Astrocyte (in vitro differentiated cells and primary cell): Measurements from ENCODE around the gene LRIT3.

Experiments
- EZH2 ChIP-seq: IDR thresholded peaks from 2 replicates; pipeline ENCODE4 v1.6.1; 2012; ENCODE audit warnings: mild to moderate bottlenecking, low read length, inconsistent platforms; ENCODE audit not compliant: insufficient read depth
- TF ChIP-seq, protein P1 (sequence below): IDR thresholded peaks from 2 replicates; pipeline ENCODE4 v1.5.1; 2011; ENCODE audit warnings: low read depth, mild to moderate bottlenecking, inconsistent platforms, low read length, moderate library complexity; ENCODE audit not compliant: insufficient read depth

DNA sequence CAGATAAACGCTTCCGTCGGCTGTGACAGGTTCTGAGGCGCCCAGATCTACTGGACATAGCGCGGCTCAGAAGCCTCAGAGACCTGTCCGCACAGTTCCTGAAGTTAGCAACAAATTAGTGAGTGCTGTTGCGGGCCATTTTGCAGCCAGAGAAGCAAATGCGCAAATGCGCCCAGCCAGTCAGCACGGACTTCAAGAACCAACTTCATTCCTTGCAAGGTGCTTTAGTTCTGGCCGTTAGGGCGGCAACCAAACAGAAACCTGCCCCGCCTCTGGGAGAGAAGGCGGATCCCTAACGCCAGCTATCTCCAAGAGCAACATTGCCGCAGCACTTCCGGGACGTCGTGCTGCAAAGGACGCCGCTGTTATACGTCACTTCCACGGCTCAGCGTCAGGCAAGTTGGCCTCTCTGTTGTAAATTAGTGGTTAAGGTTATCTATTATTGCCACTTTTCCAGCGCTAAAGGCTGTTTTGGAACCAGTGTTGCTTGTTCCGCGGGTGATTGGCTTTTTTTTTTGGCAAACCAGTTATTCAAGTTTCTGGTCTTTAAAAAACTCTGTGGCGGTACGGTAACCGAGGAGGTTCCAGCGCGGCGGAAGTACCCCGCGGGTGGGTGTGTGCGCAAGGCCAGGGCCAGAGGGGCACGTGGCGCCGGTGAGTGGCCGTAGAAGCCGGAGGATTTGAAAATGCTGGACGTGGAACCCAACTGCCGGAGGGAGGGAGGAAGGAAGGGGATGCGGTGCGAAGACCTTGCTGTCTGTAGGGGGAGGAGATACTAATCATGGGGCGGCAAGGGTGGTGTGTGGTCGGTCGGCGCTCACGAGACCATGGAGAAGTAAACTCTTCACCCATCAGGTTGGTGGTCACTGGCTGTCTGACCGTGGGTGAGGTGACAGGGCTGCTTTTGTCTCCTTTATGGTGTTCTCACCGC, 32.5 kb upstream of the LRIT3 start, which contains the start of gene GAR1:
- TF ChIP-seq, protein P1, sequence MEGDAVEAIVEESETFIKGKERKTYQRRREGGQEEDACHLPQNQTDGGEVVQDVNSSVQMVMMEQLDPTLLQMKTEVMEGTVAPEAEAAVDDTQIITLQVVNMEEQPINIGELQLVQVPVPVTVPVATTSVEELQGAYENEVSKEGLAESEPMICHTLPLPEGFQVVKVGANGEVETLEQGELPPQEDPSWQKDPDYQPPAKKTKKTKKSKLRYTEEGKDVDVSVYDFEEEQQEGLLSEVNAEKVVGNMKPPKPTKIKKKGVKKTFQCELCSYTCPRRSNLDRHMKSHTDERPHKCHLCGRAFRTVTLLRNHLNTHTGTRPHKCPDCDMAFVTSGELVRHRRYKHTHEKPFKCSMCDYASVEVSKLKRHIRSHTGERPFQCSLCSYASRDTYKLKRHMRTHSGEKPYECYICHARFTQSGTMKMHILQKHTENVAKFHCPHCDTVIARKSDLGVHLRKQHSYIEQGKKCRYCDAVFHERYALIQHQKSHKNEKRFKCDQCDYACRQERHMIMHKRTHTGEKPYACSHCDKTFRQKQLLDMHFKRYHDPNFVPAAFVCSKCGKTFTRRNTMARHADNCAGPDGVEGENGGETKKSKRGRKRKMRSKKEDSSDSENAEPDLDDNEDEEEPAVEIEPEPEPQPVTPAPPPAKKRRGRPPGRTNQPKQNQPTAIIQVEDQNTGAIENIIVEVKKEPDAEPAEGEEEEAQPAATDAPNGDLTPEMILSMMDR: no peak
- no peak for TF ChIP-seq EZH2
